ENCODE measurements around the gene HSD11B1. TPM values are rescaled to one million over a fixed set of nuclear protein-coding genes. Genes with fewer than 3 reads are reported as not detected.

The HSD11B1 gene
- total RNA-seq, 1 donor from 2014 or later, result not detected

- TF ChIP-seq, protein P1, sequence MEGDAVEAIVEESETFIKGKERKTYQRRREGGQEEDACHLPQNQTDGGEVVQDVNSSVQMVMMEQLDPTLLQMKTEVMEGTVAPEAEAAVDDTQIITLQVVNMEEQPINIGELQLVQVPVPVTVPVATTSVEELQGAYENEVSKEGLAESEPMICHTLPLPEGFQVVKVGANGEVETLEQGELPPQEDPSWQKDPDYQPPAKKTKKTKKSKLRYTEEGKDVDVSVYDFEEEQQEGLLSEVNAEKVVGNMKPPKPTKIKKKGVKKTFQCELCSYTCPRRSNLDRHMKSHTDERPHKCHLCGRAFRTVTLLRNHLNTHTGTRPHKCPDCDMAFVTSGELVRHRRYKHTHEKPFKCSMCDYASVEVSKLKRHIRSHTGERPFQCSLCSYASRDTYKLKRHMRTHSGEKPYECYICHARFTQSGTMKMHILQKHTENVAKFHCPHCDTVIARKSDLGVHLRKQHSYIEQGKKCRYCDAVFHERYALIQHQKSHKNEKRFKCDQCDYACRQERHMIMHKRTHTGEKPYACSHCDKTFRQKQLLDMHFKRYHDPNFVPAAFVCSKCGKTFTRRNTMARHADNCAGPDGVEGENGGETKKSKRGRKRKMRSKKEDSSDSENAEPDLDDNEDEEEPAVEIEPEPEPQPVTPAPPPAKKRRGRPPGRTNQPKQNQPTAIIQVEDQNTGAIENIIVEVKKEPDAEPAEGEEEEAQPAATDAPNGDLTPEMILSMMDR (IDR thresholded peaks at IDR 0.05; ENCODE audit: unreplicated experiment), result no peak
- Mint-ChIP-seq H3K27ac (ENCODE audit: unreplicated experiment) (no peak overlapping the region), H3K4me3 (ENCODE audit: unreplicated experiment) (no peak overlapping the region), H3K9me3 (ENCODE audit: unreplicated experiment) (no peaks in the 10 kb centered on the region), H3K4me1 (ENCODE audit: unreplicated experiment) (peaks cover 7% of the 10 kb centered on the region), H3K36me3 (ENCODE audit: low read depth, unreplicated experiment) (no peaks in the 10 kb centered on the region), H3K27me3 (ENCODE audit: unreplicated experiment) (no peaks in the 10 kb centered on the region)
- DNase-seq (ENCODE audit: low spot score), result no peak
Observed at GRCh38 chr1:209728466-209728865, 23.8 kb downstream of the HSD11B1 start.

DNA sequence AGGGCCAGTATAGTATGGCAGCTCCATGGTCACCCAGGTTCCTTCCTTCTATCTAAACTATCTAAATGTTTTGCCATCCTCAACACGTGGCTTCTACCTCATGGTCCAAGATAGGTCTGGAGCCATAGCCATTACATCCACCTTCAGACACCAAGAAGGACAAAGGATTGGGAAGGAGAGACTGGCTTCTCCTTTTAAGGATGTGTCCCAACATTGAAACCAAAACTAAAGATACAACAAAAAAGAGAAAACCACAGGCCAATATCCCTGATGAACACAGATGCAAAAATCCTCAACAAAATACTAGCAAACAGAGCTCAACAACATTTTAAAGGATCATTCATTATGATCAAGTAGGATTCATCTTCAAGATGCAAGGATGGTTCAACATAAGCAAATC is 24.8 kb downstream of the HSD11B1 start:
- Mint-ChIP-seq H3K36me3 (ENCODE audit: low read depth, unreplicated experiment) (no peaks in the 10 kb centered on the region), H3K27ac (ENCODE audit: unreplicated experiment) (no peak overlapping the region), H3K4me1 (ENCODE audit: unreplicated experiment) (no peaks in the 10 kb centered on the region), H3K9me3 (ENCODE audit: unreplicated experiment) (no peaks in the 10 kb centered on the region), H3K27me3 (ENCODE audit: unreplicated experiment) (no peaks in the 10 kb centered on the region), H3K4me3 (ENCODE audit: unreplicated experiment) (no peak overlapping the region)
- TF ChIP-seq, protein P1 (IDR thresholded peaks at IDR 0.05; ENCODE audit: unreplicated experiment), result no peak
- DNase-seq (ENCODE audit: low spot score), result no peak

DNA sequence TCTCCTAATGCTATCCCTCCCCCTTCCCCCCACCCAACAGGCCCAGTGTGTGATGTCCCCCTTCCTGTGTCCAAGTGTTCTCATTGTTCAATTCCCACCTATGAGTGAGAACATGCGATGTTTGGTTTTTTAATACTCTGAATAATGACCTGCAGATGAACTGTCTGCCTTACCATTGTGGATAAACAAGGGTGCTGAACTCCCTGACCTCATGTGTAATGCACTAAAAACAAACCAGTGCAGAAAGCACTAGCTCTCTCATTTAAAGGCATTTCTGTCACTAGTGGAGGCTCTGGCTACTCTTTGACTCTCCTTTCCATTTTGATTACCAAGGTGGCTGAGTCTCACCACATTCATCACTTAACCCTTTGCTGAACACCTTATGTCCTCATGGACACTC is 28.1 kb downstream of the HSD11B1 start:
- H3K4me3 Mint-ChIP-seq (ENCODE audit: unreplicated experiment), result no peak overlapping the region

GRCh38 chr1:209733409-209734192 is 29.0 kb downstream of the HSD11B1 start:
- no peak overlapping the region for H3K27ac Mint-ChIP-seq (ENCODE audit: unreplicated experiment)
- no peaks in the 10 kb centered on the region for H3K36me3 Mint-ChIP-seq (ENCODE audit: low read depth, unreplicated experiment)
- H3K9me3 Mint-ChIP-seq (ENCODE audit: unreplicated experiment), result no peaks in the 10 kb centered on the region
- H3K4me1 Mint-ChIP-seq (ENCODE audit: unreplicated experiment), result no peaks in the 10 kb centered on the region
- no peak overlapping the region for H3K4me3 Mint-ChIP-seq (ENCODE audit: unreplicated experiment)
- TF ChIP-seq, protein P1 (IDR thresholded peaks at IDR 0.05; ENCODE audit: unreplicated experiment), result no peak
- no peaks in the 10 kb centered on the region for H3K27me3 Mint-ChIP-seq (ENCODE audit: unreplicated experiment)
- DNase-seq (ENCODE audit: low spot score), result no peak

More for the DNA sequence above, 28.1 kb downstream of the HSD11B1 start:
- H3K4me1 Mint-ChIP-seq (ENCODE audit: unreplicated experiment), result no peaks in the 10 kb centered on the region
- TF ChIP-seq, protein P1 (IDR thresholded peaks at IDR 0.05; ENCODE audit: unreplicated experiment), result no peak
- H3K27ac Mint-ChIP-seq (ENCODE audit: unreplicated experiment), result no peak overlapping the region
- H3K36me3 Mint-ChIP-seq (ENCODE audit: low read depth, unreplicated experiment), result no peaks in the 10 kb centered on the region
- no peaks in the 10 kb centered on the region for H3K27me3 Mint-ChIP-seq (ENCODE audit: unreplicated experiment)
- DNase-seq (ENCODE audit: low spot score), result no peak
- no peaks in the 10 kb centered on the region for H3K9me3 Mint-ChIP-seq (ENCODE audit: unreplicated experiment)

- Mint-ChIP-seq H3K9me3 (ENCODE audit: unreplicated experiment) (no peaks in the 10 kb centered on the region), H3K4me1 (ENCODE audit: unreplicated experiment) (no peaks in the 10 kb centered on the region), H3K36me3 (ENCODE audit: low read depth, unreplicated experiment) (no peaks in the 10 kb centered on the region), H3K27me3 (ENCODE audit: unreplicated experiment) (peaks cover 1% of the 10 kb centered on the region), H3K4me3 (ENCODE audit: unreplicated experiment) (no peak overlapping the region), H3K27ac (ENCODE audit: unreplicated experiment) (no peak overlapping the region)
- TF ChIP-seq, protein P1 (IDR thresholded peaks at IDR 0.05; ENCODE audit: unreplicated experiment), result no peak
- DNase-seq (ENCODE audit: low spot score), result no peak
Observed at GRCh38 chr1:209736490-209737117, 32.0 kb downstream of the HSD11B1 start.

Data from endothelial cell (in vitro differentiated cells).